ENCODE results near the gene TMCO5A. TPM values are rescaled to one million over a fixed set of nuclear protein-coding genes. Genes with fewer than 3 reads are reported as not detected.

Gene TMCO5A
- total RNA-seq, 2 experiments from 2014 or later, result not detected

- no peak for TF ChIP-seq EZH2phosphoT487 (IDR thresholded peaks at IDR 0.05; ENCODE audit: borderline replicate concordance, low read depth, low read length)
- BruUV-seq (replicated peaks), result no TSS peak
- Histone ChIP-seq H4K20me1 (ENCODE audit: insufficient read depth, low read length) (no peaks in the 10 kb centered on the region), H3K9me3 (ENCODE audit: low read length) (no peaks in the 10 kb centered on the region), H3K4me1 (ENCODE audit: insufficient read depth, low read length, poor library complexity, severe bottlenecking) (no peaks in the 10 kb centered on the region), H3K79me2 (ENCODE audit: insufficient read depth, low read depth, low read length) (no peaks in the 10 kb centered on the region), H3K4me3 (ENCODE audit: low read depth, low read length, poor library complexity, severe bottlenecking) (no peak overlapping the region), H3K9me2 (ENCODE audit: insufficient read depth, low read length) (no peaks in the 10 kb centered on the region), H3K27ac (ENCODE audit: low read depth, low read length, poor library complexity, severe bottlenecking) (no peak overlapping the region), H3K36me3 (ENCODE audit: insufficient read depth, low read length) (no peaks in the 10 kb centered on the region), H3K4me2 (ENCODE audit: low read length) (no peak overlapping the region), H2AFZ (ENCODE audit: low read length) (no peak overlapping the region)
- ChIA-PET CTCF (ENCODE audit: unreplicated experiment) (no interaction called here), POLR2A (no interaction called here)
- DNase-seq (ENCODE audit: low spot score), result no peak
- intact Hi-C loops (cut with micrococcal nuclease; ENCODE audit: unreplicated experiment), result no loop called here
Observed at GRCh38 chr15:37931868-37932267, 2.6 kb upstream of the TMCO5A start.

- CTCF ChIA-PET (ENCODE audit: unreplicated experiment), result no interaction called here
- H4K20me1 ChIP-seq (ENCODE audit: insufficient read depth, low read length), result no peaks in the 10 kb centered on the region
Observed at GRCh38 chr15:37932549-37932948, 1.9 kb upstream of the TMCO5A start.

GRCh38 chr15:37933666-37934065 is 774 bp upstream of the TMCO5A start:
- POLR2A ChIA-PET, result interaction anchor here (0.6 kb wide), 1 partner anchor 125 kb away, joined by 3 read pairs; no protein-coding TSS in a partner anchor

More at GRCh38 chr15:37932549-37932948, 1.9 kb upstream of the TMCO5A start:
- Histone ChIP-seq H2AFZ (ENCODE audit: low read length) (no peak overlapping the region), H3K36me3 (ENCODE audit: insufficient read depth, low read length) (no peaks in the 10 kb centered on the region), H3K4me2 (ENCODE audit: low read length) (no peak overlapping the region), H3K9me2 (ENCODE audit: insufficient read depth, low read length) (no peaks in the 10 kb centered on the region), H3K27ac (ENCODE audit: low read depth, low read length, poor library complexity, severe bottlenecking) (no peak overlapping the region), H3K4me1 (ENCODE audit: insufficient read depth, low read length, poor library complexity, severe bottlenecking) (no peaks in the 10 kb centered on the region), H3K9me3 (ENCODE audit: low read length) (no peaks in the 10 kb centered on the region), H3K4me3 (ENCODE audit: low read depth, low read length, poor library complexity, severe bottlenecking) (no peak overlapping the region), H3K79me2 (ENCODE audit: insufficient read depth, low read depth, low read length) (no peaks in the 10 kb centered on the region)
- POLR2A ChIA-PET, result interaction anchor here (0.6 kb wide), 1 partner anchor 151 kb away, joined by 3 read pairs; no protein-coding TSS in a partner anchor
- DNase-seq (ENCODE audit: low spot score), result no peak
- intact Hi-C loops (cut with micrococcal nuclease; ENCODE audit: unreplicated experiment), result no loop called here
- TF ChIP-seq EZH2phosphoT487 (IDR thresholded peaks at IDR 0.05; ENCODE audit: borderline replicate concordance, low read depth, low read length) (no peak), CTCF (conservative IDR thresholded peaks at IDR 0.05; ENCODE audit: low read length) (no peak)
- BruUV-seq (replicated peaks), result no TSS peak

More at GRCh38 chr15:37933666-37934065, 774 bp upstream of the TMCO5A start:
- no peaks in the 10 kb centered on the region for H3K36me3 ChIP-seq (ENCODE audit: insufficient read depth, low read length)
- H2AFZ ChIP-seq (ENCODE audit: low read length), result no peak overlapping the region
- no peak overlapping the region for H3K4me2 ChIP-seq (ENCODE audit: low read length)
- H3K4me3 ChIP-seq (ENCODE audit: low read depth, low read length, poor library complexity, severe bottlenecking), result no peak overlapping the region
- H3K79me2 ChIP-seq (ENCODE audit: insufficient read depth, low read depth, low read length), result no peaks in the 10 kb centered on the region
- TF ChIP-seq CTCF (conservative IDR thresholded peaks at IDR 0.05; ENCODE audit: low read length) (no peak), EZH2phosphoT487 (IDR thresholded peaks at IDR 0.05; ENCODE audit: borderline replicate concordance, low read depth, low read length) (no peak)
- CTCF ChIA-PET (ENCODE audit: unreplicated experiment), result no interaction called here
- intact Hi-C loops (cut with micrococcal nuclease; ENCODE audit: unreplicated experiment), result no loop called here
- no peaks in the 10 kb centered on the region for H4K20me1 ChIP-seq (ENCODE audit: insufficient read depth, low read length)
- no TSS peak for BruUV-seq (replicated peaks)
- no peak for DNase-seq (ENCODE audit: low spot score)
- H3K9me2 ChIP-seq (ENCODE audit: insufficient read depth, low read length), result no peaks in the 10 kb centered on the region
- no peak overlapping the region for H3K27ac ChIP-seq (ENCODE audit: low read depth, low read length, poor library complexity, severe bottlenecking)
- no peaks in the 10 kb centered on the region for H3K9me3 ChIP-seq (ENCODE audit: low read length)
- H3K4me1 ChIP-seq (ENCODE audit: insufficient read depth, low read length, poor library complexity, severe bottlenecking), result no peaks in the 10 kb centered on the region

Data from OCI-LY7 (cell line).